Measurements from ENCODE around the gene MAP3K20.
"Not testable (repeated sequence)": the region's sequence is repeated elsewhere in the genome, so short reads cannot be mapped to it uniquely, and the experiment has no call there.

MAP3K20 gene

GRCh38 chr2:173287594-173287993, 211.9 kb downstream of the MAP3K20 start:
- no peak for DNase-seq

DNA sequence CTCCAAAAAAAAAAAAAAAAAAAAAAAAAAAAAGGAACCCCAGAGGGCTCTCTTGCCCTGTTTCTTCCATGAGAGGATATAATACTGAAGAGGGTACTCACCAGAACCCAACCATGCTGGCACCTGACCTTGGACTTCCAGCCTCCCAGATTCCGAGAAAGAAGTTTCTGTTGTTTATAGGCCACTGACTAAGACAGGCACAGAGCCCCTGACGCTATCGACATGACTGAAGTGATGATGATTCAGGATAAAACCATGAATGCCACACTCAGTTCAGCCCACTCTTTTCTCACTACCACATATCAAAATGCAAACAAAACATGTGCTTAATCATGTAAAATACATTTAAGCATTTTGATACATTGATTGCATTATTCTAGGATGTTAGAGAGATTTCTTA, 212.9 kb downstream of the MAP3K20 start:
- DNase-seq = no peak

- DNase-seq = no peak
Observed at GRCh38 chr2:173290046-173290445, 214.4 kb downstream of the MAP3K20 start.

- DNase-seq = no peak
Observed at GRCh38 chr2:173290518-173290917, 214.9 kb downstream of the MAP3K20 start.

GRCh38 chr2:173291412-173291811, 215.8 kb downstream of the MAP3K20 start:
- DNase-seq = no peak

DNA sequence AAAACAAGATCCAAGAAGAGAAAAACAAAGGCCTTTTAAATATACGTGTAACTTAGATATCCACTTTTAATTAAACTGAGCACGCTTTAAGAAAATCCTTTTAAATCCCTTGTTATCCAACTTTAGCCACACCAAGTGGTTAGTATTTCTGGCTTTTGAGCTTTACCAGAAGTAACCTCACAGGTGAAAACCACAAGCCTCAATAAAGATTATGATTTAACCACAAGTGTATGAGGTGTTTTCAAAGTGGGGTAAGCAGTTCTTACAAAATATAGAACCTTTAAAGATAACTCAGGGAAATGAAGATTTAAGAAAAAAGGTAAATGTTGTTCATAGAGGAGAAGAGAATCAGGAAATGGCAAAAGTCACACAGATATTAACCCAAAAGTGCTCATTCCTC, 220.6 kb downstream of the MAP3K20 start:
- no peak for DNase-seq

- DNase-seq = no peak
Observed at GRCh38 chr2:173298536-173299097, 223.0 kb downstream of the MAP3K20 start.

GRCh38 chr2:173299764-173300163, 224.1 kb downstream of the MAP3K20 start:
- no peak for DNase-seq

DNA sequence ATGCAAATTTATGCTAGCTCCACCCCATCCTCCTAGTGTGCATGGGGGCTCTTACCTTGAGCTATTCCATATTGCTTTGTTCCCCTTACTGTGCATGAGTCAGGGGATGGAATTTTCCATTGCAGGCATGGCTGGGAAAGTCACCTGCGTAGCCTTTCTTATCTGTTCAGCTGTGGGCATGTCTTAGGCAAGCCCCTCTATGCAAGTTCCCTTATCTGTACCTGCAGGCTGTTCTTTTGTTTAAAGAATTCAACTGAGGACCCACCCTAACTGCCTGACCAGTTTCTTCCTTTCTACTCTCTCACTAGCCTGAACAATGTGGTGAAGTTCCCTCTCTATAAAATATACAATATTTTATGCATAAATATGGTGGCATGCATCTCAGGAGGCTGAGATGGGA, 224.8 kb downstream of the MAP3K20 start:
- DNase-seq = no peak

DNA sequence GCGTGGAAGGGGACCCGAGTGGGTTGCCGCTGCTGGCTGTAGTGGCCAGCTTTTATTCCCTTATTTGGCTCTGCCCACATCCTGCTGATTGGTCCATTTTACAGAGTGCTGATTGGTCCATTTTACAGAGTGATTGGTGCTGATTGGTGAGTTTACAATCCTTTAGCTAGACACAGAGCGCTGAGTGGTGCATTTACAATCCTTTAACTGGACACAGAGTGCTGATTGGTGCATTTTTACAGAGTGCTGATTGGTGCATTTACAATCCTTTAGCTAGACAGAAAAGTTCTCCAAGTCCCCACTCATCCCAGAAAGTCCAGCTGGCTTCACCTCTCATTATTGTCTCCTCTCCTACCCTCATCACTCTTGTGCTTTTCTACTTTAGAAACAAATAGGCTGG, 225.9 kb downstream of the MAP3K20 start:
- not testable (repeated sequence) for DNase-seq

- no peak for DNase-seq
Observed at GRCh38 chr2:173305303-173305702, 229.7 kb downstream of the MAP3K20 start.

- no peak for DNase-seq
Observed at GRCh38 chr2:173307293-173307692, 231.6 kb downstream of the MAP3K20 start.

DNA sequence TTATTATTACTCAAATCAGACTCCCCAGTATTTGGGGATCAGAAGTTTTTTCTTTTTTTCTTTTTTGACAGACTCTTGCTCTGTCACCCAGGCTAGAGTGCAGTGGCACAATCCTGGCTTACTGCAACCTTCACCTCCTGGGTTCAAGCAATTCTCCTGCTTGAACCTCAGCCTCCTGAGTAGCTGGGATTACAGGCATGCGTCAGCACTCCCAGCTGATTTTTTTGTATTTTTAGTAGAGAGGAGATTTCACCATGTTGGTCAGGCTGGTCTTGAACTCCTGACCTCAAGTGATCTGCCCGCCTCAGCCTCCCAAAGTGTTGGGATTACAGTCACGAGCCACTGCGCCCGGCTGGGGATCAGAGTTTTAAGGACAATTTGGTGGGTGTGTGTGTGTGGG, 233.7 kb downstream of the MAP3K20 start:
- not testable (repeated sequence) for DNase-seq

GRCh38 chr2:173311844-173312606, 236.4 kb downstream of the MAP3K20 start:
- no peak for DNase-seq
